ENCODE measurements around the gene VPREB3. TPM values are rescaled to one million over a fixed set of nuclear protein-coding genes. Genes with fewer than 3 reads are reported as not detected.
A peak's percentile ranks its signal among the peaks of the same experiment; 100 is the strongest.

The VPREB3 gene
- total RNA-seq, 1 experiment from 2014 or later = not detected

DNA sequence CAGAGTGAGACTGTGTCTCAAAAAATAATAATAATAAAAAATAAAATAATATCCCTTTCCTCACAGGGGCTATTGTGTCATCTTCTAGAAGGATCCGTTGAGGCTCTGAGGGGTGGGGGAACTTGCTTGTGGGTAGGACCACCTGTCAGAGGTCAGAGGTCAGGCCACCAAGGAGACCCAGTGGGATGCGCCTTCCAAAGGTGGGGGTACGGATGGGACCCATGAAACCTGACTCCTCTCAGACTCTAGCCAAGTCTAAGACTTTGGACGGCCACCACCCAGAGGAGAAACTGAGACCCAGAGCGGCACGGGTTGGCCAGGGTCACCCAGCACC, 18.1 kb upstream of the VPREB3 start:
- DNase-seq (ENCODE audit: low read depth, low spot score) (no peak), ATAC-seq (no peak)
- ChIA-PET POLR2A (no interaction called here), CTCF (no interaction called here)
- no peaks in the 10 kb centered on the region for H3K9me3 ChIP-seq (ENCODE audit: control insufficient read depth, insufficient read depth, low read depth, low read length)
- H3K4me3 ChIP-seq (ENCODE audit: low read depth in 2 of 2, low read length in 2 of 2) = peak overlapping the region; percentile 36 to 39; a peak in 3 of 4 replicates
- H3K27ac ChIP-seq (ENCODE audit: low read length) = no peak overlapping the region
- intact Hi-C loops (cut with micrococcal nuclease; ENCODE audit: unreplicated experiment) (loop anchor here (10.0 kb wide), 1 partner anchor 73 kb away; no protein-coding TSS in a partner anchor), in situ Hi-C loops (cut with HindIII; ENCODE audit: low pct_unique_long_range_greater_than_20kb, low sequenced_read_pairs) (no loop called here)
- BruUV-seq (replicated peaks) = no TSS peak
- H3K4me1 ChIP-seq (ENCODE audit: control insufficient read depth, insufficient read depth, low read length) = no peaks in the 10 kb centered on the region
- no peaks in the 10 kb centered on the region for H3K27me3 ChIP-seq (ENCODE audit: control insufficient read depth, insufficient read depth, low read length)
- no peaks in the 10 kb centered on the region; the same call in 1 of the 2 replicates for H3K36me3 ChIP-seq (ENCODE audit: control insufficient read depth, insufficient read depth, low read length)
- TF ChIP-seq POLR2AphosphoS5 (IDR thresholded peaks at IDR 0.05; ENCODE audit: low read depth, low read length) = no peak
- TF ChIP-seq SIN3A (IDR thresholded peaks at IDR 0.05; ENCODE audit: borderline replicate concordance, insufficient read depth, low read depth, low read length) = no peak
- TF ChIP-seq TCF7L2 (IDR thresholded peaks at IDR 0.05; ENCODE audit: low read depth, low read length) = no peak
- TF ChIP-seq, protein P1, sequence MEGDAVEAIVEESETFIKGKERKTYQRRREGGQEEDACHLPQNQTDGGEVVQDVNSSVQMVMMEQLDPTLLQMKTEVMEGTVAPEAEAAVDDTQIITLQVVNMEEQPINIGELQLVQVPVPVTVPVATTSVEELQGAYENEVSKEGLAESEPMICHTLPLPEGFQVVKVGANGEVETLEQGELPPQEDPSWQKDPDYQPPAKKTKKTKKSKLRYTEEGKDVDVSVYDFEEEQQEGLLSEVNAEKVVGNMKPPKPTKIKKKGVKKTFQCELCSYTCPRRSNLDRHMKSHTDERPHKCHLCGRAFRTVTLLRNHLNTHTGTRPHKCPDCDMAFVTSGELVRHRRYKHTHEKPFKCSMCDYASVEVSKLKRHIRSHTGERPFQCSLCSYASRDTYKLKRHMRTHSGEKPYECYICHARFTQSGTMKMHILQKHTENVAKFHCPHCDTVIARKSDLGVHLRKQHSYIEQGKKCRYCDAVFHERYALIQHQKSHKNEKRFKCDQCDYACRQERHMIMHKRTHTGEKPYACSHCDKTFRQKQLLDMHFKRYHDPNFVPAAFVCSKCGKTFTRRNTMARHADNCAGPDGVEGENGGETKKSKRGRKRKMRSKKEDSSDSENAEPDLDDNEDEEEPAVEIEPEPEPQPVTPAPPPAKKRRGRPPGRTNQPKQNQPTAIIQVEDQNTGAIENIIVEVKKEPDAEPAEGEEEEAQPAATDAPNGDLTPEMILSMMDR (IDR thresholded peaks at IDR 0.05) = no peak
- TF ChIP-seq, protein P2, sequence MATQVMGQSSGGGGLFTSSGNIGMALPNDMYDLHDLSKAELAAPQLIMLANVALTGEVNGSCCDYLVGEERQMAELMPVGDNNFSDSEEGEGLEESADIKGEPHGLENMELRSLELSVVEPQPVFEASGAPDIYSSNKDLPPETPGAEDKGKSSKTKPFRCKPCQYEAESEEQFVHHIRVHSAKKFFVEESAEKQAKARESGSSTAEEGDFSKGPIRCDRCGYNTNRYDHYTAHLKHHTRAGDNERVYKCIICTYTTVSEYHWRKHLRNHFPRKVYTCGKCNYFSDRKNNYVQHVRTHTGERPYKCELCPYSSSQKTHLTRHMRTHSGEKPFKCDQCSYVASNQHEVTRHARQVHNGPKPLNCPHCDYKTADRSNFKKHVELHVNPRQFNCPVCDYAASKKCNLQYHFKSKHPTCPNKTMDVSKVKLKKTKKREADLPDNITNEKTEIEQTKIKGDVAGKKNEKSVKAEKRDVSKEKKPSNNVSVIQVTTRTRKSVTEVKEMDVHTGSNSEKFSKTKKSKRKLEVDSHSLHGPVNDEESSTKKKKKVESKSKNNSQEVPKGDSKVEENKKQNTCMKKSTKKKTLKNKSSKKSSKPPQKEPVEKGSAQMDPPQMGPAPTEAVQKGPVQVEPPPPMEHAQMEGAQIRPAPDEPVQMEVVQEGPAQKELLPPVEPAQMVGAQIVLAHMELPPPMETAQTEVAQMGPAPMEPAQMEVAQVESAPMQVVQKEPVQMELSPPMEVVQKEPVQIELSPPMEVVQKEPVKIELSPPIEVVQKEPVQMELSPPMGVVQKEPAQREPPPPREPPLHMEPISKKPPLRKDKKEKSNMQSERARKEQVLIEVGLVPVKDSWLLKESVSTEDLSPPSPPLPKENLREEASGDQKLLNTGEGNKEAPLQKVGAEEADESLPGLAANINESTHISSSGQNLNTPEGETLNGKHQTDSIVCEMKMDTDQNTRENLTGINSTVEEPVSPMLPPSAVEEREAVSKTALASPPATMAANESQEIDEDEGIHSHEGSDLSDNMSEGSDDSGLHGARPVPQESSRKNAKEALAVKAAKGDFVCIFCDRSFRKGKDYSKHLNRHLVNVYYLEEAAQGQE (IDR thresholded peaks at IDR 0.05; ENCODE audit: insufficient read depth in 1 of 2, low read depth in 2 of 2, low read length in 1 of 2) = no peak

GRCh38 chr22:23769321-23769965, 15.2 kb upstream of the VPREB3 start:
- TF ChIP-seq, protein P2 (IDR thresholded peaks at IDR 0.05; ENCODE audit: insufficient read depth in 1 of 2, low read depth in 2 of 2, low read length in 1 of 2) = no peak
- BruUV-seq (replicated peaks) = no TSS peak
- Histone ChIP-seq H3K4me1 (ENCODE audit: control insufficient read depth, insufficient read depth, low read length) (0 out of 2 replicates have a peak, but pooled peaks cover 2% of the 10 kb centered on the region), H3K27ac (ENCODE audit: low read length) (no peak overlapping the region), H3K36me3 (ENCODE audit: control insufficient read depth, insufficient read depth, low read length) (no peaks in the 10 kb centered on the region; the same call in 1 of the 2 replicates), H3K4me3 (ENCODE audit: low read depth in 2 of 2, low read length in 2 of 2) (no peak overlapping the region), H3K9me3 (ENCODE audit: control insufficient read depth, insufficient read depth, low read depth, low read length) (no peaks in the 10 kb centered on the region), H3K27me3 (ENCODE audit: control insufficient read depth, insufficient read depth, low read length) (no peaks in the 10 kb centered on the region)
- ATAC-seq = no peak
- intact Hi-C loops (cut with micrococcal nuclease; ENCODE audit: unreplicated experiment) (no loop called here), in situ Hi-C loops (cut with HindIII; ENCODE audit: low pct_unique_long_range_greater_than_20kb, low sequenced_read_pairs) (no loop called here)
- ChIA-PET POLR2A (no interaction called here), CTCF (interaction anchor here (0.7 to 1.0 kb wide), 4 partner anchors 62 to 147 kb away, joined by 3 to 7 read pairs (median 4); no protein-coding TSS in a partner anchor)
- no peak for DNase-seq (ENCODE audit: low read depth, low spot score)

Measured in Panc1 (cell line).